Activated CD8-positive, alpha-beta memory T cell treated with anti-CD3 and anti-CD28 coated beads, Interleukin-2, amount 50 U/mL, for 48 hours (primary cell): ENCODE measurements around the gene BMP8B.

Source experiments
- DNase-seq: peaks from one replicate; pipeline ENCODE4 v3.0.0-alpha.2; 2020

Gene BMP8B

DNA sequence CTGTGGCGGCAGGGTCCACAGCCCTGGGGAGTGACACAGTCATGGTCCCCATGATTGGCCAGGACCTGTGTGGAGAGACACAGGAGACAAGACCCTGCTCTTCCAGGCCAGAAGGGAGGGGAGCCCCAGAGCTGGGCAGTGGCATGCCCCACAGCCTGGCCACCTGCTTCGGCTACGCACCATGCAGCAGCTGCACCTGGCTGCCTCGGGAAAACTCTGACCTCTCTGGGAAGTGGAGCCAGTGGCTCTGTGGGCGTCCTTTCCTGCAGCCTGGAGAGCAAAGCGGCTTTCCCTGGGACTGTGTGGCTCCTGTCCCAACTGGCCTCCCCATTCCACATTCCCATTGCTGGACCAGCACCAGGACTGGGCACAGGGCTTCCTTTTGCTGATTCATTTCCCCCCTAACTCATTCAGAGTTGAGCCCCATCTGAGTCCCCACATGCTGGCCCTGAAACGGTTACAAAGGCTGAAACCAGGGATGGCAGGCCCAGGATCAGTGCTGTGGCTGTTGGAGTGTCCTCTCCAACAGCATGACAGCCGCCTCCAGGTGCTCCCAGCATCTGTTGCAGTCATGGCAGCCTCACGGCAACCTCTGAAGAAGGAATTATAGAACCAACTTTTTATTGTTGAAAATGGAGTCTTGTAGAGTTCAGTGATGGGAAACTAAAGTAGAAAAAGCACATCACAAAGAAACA lies 32.6 kb downstream of the BMP8B start:
- no peak for DNase-seq

DNA sequence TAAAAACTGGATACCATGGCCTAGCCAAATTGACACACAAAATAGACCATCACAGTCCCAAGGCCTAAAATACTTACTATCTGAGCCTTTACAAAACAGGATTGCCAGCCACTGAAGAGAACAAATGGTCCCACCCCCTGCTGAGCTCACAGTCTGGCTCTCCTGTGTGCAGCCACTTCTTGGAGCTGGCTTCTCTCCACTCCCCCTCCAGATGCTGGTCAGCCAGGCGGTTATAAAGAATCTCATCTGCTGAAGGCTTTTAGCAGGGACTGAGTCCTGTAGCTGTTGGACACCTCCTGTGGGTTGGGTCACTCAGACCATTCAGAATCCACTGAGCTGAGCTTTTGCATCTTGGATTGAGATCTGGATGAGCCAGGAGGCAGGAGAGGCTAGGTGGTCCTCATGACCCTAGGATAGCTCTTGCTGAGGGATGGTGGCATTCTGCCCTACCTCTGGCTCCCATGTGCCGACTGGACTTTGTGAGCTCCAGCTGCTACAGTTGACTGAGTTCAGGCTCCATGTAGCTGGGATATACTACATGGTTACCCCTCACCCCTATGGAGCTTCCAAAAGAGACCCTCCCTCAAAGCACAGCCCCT lies 33.7 kb downstream of the BMP8B start:
- peak; percentile 13 for DNase-seq

DNA sequence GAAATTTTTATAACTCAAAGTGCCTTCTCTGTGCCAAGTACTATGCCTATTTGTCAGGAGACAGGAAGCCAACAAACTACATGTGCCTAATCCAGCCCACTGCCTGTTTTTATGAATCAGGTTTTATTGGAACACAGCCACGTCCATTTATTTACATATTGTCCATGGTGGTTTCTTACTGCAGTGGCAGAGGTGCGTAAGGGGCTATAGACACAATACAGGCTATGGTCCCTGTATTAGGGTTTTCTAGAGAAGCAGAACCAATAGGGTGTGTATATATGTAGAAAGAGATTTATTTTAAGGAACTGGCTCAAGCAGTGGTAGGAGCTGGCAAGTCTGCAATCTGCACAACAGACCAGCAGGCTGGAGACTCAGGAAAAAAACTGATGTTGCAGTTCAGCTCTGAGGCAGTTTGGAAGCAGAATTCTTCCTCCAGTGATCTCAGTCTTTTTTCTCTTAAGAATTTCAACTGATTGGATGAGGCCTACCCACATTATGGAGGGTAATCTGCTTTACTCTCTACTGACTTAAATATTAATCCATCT lies 34.6 kb downstream of the BMP8B start:
- no peak for DNase-seq

- DNase-seq: no peak
These were observed 35.3 kb downstream of the BMP8B start for GRCh38 chr1:39753132-39754025.

- no peak for DNase-seq
These were observed 36.0 kb downstream of the BMP8B start for GRCh38 chr1:39752703-39753102.

- no peak for DNase-seq
These were observed 37.1 kb downstream of the BMP8B start for GRCh38 chr1:39751595-39751994.

- peak; percentile 39 for DNase-seq
These were observed 43.5 kb downstream of the BMP8B start for GRCh38 chr1:39745016-39745670.

DNA sequence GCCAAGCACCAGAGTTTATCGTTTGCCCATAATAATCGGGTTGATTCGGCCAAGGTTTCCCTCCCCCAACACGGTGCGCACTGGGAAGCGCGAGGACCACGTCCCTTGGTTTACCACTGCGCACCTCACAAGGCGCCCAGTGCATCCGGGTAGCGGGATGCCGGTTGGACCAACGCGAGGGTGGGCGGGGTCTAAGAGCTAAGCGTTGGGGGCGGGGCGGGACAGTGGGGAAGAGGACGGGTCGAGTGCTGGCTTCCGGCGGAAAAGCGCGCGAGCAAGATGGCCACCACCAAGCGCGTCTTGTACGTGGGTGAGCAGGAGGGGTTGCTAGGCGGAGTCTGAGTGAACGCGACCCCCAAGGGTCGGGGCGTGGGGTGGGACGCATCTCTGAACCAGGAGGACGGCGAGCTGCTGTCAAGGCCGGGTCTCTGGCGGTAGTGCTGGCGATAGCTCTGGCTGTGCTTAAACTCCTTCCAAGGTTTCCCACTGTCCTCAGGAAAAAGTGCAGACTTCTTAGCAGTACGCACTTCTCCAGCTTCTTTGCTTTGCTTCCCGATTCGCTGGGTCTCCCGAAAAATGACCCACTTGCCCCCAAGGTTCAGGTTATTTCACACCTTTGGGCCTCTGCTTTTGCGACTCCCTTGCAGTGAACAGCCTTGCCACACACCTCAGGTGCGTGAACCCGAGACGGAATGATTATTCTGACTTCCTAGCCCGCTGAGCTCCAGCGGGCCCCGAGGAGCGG lies 49.9 kb downstream of the BMP8B start, which contains the start of gene PPIE:
TSS of gene PPIE (plus strand) at position 261 of the 745 bp plus-strand sequence. CDS start at position 280, 19 bp downstream.
- DNase-seq: peak; percentile 98

- DNase-seq: no peak
These were observed 51.0 kb downstream of the BMP8B start for GRCh38 chr1:39737546-39738169.

DNA sequence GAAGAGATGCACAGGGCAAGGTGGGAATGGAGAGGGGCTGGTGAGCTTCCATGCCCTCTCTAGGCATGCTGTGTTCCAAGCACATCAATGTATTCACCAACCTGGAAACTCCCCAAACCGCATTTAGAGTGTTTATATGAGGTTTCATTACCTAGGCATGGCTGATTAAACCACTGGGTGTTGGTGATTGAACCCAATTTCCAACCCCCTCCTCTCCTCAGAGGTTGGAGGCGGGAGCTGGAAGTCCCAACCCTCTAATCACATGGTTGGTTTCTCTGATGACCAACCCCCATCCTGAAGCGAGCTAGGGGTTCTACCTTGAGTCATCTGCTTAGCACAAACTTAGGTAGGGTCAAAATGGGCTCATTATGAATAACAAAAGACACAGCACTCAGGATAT lies 52.9 kb downstream of the BMP8B start:
- no peak for DNase-seq

DNA sequence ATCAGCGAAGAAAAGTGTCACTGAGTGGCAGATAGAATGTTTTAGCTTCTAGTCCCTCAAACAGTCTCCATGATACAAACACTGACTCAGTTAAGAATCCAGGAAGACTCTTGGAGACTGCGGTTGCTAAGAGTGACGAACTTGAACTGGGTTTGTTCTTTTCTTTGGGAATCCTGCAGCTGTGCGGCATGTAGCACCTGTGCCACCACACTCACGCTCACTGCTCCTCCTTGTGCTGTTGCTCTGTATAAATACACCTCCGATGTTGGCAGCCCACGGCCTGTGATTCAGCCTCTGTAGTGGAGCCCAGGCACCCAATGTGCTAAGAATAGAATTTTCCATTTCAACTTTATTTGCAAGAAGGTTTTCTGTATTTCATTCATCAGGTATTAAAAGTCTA lies 55.5 kb downstream of the BMP8B start:
- no peak for DNase-seq

DNA sequence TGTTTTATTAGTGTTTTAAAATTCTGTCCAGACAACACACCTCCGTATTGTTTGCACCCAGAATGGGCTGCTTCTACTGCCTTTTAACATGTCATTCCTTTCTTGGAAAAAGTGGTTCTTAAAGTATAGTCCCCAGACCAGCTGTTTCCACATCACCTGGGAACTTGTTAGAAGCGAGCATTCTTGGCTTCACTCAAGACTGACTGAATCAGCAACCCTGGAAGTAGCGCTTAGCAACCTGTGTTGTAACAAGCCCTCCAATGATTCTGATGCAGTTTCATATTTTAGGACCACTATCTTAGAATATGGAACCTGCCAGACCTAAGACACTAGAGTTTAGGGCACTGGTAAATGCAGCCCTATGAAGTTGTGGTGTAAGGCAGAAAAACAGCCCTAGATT lies 55.9 kb downstream of the BMP8B start:
- no peak for DNase-seq

DNA sequence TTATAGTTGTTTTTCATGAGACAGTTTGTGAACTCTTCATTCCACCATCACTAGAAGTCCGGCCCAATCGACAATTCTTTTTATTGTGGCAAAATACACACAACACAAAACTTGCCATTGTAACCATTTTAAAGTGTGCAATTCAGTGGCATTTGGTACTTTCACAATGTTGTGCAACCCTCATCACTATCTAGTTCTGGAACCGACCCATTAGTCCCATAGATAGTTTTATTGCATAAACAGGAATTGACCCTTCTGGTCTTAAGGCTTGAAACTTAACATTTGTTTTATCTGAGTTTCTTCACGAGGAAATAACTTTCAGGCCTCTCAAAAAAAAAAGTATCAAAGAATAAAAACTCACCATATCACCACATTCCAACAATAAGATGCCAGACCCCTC lies 58.8 kb downstream of the BMP8B start:
- DNase-seq: no peak

DNA sequence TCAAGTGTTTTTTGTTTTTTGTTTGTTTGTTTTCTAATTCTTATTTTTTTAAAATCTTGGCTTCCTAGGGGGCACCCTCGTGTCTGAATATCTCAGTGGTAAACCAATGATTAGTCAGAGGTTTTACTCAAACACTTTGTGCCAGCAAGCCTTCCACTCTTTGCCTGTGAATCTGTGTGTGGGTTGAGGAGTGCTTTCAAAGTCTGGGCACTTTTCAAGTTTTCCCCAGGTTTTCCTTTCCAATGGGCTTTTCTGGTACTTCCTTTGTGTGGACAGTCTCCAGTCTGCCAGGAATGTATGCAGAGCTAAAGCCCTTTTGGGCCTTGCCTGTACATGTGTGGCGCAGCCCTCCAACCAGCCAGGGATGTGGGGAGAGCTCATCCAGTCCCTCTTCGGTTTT lies 59.6 kb downstream of the BMP8B start:
- no peak for DNase-seq

DNA sequence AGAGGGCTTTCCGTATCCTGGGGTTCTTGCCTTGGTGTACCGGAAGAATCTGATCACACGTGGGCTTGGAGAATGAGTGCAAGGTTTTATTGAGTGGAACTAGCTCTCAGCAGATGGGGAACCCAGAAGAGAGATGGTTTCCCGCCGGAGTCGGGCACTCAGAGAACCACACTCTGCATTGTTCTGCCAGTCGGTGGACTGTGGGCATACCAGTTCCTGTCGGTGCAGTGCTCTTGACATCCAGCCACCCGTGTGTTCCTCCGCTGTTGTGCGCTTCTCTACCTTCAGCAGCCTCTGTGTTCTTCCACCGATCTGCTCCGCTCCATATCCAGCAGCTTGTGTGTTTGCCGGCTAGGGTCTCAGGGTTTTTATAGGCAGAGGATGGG lies 60.7 kb downstream of the BMP8B start:
- no peak for DNase-seq

DNA sequence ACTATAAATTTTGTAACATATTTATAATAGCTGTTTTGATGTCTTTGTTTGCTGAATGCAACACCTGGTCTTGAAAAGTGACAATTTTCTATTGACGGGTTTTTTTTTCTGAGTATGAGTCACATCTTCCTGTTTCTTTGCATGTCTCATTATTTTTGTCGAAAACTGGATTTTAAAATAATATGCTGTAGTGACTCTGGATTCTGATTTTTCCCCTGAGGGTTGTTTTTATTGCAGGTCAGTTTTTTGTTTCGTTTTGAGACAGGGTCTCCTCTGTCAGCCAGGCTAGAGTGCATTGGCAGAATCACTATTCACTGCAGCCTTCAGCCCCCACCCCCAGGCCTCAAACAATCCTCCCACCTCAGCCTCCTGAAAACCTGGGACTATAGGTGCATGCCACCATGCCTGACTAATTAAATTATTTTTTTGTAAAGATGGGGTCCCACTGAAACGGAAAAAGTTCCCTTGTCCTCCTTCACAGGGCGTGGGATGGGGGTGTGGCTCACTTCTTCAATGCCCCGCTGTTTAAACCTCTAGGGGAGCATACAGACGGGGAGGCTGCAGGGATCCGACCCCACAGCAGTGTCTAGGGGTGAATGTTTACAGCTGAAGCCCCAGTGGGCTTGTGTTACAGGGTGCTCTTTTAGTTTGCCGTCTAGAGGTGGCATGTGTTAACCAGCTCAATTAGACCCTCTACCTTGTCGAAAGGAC lies 61.3 kb downstream of the BMP8B start:
- no peak for DNase-seq

GRCh38 chr1:39726600-39726999 lies 62.1 kb downstream of the BMP8B start:
- no peak for DNase-seq

GRCh38 chr1:39722495-39722894 lies 66.2 kb downstream of the BMP8B start:
- DNase-seq: no peak

DNA sequence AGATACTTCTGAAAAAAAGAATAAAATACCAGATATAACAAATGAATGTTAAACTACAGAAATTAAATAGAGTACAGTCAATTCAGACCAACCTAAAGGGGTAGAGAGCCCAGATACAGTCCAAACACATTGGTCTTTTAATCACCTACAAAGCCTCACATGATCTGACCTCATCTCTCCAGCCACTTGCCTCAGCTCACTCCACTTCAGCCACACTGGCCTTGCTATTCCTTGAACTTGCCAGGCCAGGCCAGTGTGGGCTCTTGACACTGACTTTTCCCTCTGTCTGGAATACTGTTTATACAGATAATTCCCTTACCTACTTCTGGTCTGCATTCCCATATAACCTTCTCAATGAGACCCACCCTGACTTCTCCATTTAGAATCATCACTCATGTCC lies 67.0 kb downstream of the BMP8B start:
- DNase-seq: no peak

DNA sequence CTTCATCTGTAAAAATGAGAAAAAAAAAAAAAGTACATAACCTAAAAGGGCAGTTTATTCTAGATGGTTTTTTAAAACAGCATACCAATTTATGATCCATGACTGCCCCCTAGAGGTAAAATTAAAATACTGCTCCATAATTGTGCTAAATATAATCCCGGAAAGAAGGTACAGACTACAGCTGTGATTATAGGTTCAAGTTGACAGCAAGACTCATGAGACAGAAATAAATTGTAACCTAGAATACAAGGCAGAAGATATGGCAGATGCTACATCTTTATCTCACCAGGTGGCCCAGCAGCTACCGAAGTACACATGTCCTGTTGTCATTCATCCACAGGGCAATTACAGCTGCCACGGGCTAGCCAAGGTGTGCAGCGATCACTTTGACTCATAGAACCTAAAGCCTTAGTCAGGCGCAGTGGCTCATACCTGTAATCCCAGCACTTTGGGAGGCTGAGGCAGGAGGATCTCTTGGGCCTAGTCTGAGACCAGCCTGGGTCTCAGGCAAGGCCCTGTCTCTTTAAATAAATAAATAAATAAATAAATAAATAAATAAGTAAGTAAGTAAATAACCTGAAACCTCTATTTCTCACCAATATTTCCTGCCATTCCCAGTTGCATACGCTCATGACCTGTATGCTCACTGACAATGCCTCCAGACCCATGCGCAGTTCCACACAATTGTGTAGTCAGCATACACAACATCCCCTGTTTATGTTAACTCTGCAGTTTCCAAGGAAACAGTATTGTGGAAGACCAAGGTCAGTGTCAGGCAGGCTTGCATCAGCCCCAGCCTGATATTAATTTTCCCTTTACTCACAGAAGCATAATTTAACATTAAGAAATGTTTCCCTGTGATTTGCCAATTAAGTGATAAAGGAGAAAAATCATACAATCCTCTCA lies 68.3 kb downstream of the BMP8B start:
- DNase-seq: no peak
